HG02840 (cell line): ENCODE results near the gene PRMT2.
"Not testable (repeated sequence)": the region's sequence is repeated elsewhere in the genome, so short reads cannot be mapped to it uniquely, and the experiment has no call there.

Experiments
- ATAC-seq: cut with Tn5 transposase; IDR thresholded peaks from one replicate; pipeline ENCODE4 v1.9.1; 2021; ENCODE audit warnings: mild to moderate bottlenecking, moderate library complexity, moderate number of reproducible peaks; ENCODE audit not compliant: unreplicated experiment, low FRiP score

Gene PRMT2

DNA sequence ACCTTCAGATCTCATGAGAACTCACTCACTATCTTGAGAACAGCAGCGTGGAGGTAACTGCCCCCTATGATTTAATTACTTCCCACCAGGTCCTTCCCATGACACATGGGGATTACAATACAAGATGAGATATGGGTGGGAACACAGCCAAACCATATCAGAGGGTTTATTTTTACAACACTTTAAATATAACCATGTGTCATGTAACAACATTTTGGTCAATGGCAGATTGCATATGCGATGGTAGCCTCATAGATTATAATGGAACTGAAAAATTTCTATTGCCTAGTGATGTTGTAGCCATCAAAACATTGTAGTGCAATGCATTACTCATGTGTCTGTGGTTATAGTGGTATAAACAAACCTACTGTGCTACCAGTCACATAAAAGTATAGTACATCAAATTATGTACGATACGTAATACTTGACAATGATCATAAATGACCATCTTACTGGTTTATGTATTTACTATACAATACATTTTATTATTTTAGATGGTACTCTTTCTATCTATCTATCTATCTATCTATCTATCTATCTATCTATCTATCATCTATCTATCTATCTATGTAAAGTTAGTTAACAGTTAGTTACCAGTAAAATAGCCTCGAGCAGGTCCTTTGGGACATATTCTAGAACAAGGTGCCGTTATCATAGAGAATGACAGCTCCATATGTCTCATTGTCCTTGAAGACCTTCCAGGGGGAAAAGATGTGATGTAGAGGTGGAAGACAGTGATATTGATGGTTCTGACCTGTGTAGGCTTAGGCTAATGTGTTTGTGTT is 18.0 kb upstream of the PRMT2 start:
- ATAC-seq, result no peak

- no peak for ATAC-seq
Observed at GRCh38 chr21:46618738-46619379, 16.6 kb upstream of the PRMT2 start.

- ATAC-seq, result no peak
Observed at GRCh38 chr21:46619846-46620245, 15.6 kb upstream of the PRMT2 start.

DNA sequence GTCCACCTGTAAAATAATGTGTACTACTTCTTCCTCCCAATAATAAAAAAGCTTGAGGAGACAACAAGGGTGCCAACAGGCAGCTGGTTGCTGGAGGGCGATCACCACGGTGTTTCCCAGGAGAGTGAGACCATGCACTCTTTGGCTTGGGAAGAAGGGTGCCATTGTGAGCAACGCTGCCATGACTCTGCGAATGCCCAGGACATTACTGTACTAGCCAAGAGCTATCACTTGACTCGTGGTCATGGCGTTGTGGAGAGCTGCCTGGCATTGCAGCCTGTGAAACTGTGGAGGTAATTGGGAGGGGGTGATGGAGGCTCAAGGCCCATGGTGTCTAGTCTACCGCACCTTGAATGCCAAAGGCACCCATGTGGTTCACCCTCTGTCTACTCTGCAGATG is 14.6 kb upstream of the PRMT2 start:
- no peak for ATAC-seq

DNA sequence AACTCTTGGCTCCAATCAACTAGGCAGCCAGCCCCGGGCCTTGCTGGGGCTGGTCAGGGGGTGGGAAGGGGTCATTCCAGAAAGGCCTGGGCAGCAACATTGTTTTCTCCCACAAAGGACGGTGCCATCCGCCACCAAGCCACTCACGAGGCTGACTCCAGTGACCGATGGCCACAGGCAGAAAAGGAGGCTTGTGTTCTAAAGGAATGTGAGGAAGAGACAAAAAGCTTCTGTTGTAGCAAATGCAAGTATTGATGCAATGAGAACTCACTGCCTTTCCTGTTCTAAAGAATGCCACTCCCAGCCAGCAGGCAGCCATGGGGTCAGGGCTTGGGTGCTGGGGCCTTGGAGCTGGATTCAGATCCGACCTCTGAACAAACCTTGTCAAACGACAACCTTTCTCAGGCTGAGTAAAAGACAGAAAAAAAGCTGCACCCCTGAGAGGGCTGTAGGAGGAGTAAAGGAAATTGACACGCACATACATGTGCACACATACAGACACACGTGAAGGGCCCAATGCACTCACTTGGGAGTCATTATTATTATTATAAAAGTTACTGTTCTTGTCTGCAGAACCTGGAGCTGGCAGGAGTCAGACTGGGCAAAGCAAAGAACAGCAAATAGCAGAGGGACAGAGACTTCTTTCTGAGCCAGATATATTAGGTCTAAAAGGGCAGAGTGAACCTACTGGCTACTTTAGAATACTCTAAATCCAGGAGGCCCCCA is 13.9 kb upstream of the PRMT2 start:
- no peak for ATAC-seq

DNA sequence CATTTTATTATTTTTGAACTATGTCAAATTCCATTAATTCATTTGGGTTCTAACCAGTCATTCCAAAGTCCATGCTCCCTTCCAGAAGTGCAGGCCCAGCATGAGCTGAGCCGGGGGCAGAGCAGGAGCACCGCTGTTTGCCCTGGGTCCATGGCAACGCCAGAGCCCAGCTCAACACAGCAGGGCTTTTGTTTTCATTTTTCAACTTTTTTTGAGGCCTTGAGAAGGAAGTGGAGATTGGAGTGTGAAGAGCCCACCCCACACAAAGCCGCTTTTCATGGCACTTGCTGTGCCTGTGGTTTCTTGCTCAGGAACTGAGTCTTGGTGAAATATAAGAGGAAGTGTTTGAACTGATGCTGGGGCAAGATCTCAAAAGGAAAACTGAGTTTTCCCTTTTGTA is 13.2 kb upstream of the PRMT2 start:
- no peak for ATAC-seq

DNA sequence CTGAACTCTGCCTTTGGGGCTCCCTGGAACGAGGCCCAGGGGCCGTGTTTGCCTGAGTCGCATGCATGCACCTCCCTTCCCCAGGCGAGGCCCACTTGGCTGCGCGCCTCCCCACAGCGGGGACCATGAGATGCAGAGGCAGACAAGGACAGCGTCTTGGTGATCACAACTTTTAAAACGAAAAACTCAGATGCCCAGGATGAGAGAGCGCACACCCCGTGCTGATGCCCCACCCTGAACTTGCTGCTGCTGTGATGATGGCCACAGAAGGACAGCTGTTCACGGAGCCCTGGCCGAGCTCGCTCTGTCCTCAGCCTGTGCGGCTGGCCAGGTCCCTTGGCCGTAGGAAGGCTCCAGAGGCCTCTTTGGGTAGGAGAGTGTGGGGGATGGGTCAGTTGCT is 11.4 kb upstream of the PRMT2 start:
- no peak for ATAC-seq

GRCh38 chr21:46625759-46626158 is 9.7 kb upstream of the PRMT2 start:
- ATAC-seq, result no peak

DNA sequence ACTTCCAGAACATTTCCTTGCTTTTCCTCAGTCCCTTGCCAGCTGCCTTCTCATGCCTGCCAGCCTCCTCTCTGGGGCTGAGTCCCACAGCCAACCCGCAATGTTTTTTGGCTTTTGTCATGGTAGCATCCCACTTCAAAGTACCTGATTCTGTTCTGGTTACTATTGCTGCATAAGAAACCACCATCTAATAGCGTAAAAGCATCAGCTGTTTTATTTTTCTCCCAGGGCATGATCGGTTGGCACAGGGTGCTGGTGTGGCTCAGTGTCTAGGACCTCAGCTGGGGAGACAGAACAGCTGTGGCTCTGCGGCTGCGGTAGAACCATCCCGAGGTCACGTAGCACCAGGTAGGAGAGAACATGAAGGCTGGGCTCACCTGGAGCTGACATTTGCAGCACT is 8.9 kb upstream of the PRMT2 start:
- ATAC-seq, result no peak

- no peak for ATAC-seq
Observed at GRCh38 chr21:46626975-46627501, 8.4 kb upstream of the PRMT2 start.

DNA sequence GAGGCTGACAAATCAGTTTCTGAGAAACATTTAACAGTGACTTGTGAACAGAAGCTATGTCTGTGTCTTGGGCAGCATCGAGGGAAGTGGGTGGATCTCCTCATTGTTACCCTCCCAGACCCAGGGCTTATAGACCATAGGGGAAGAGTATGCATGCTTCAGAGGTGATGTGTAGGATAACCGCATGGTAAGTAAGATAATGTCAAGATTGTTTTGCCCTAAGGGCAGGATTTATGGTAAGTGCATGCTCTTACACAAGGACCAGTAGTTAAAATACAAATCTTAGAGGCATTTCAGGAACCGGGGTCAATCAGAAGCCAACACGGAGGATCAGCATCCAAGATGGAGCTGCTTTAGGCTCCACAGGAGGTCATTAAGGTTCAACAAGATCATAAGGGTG is 7.7 kb upstream of the PRMT2 start:
- no peak for ATAC-seq

- ATAC-seq, result no peak
Observed at GRCh38 chr21:46628868-46629267, 6.6 kb upstream of the PRMT2 start.

GRCh38 chr21:46630915-46631314 is 4.6 kb upstream of the PRMT2 start:
- ATAC-seq, result not testable (repeated sequence)

DNA sequence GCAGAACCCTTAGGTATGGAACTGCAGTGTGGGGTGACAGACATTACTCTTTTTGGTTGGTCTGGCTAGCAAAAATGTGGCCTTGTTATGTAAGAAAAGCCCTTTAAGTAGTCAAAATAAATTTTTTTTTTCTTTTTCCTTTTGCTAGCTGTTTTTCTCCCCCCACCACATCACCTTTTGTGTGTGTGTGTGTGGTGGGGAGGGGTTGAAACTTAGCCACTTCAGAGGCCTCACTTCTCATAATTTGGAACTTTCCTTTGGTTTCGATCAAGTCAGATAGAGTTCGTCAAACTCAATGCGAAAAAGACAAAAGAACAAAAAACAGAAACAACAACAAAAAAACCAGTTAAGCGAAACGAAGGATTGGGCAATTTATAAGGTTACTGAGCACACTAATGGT is 1.9 kb upstream of the PRMT2 start:
- ATAC-seq, result no peak

GRCh38 chr21:46634427-46634826 is 1.0 kb upstream of the PRMT2 start:
- no peak for ATAC-seq

GRCh38 chr21:46634966-46635323 is 529 bp upstream of the PRMT2 start:
- ATAC-seq, result peak; percentile 15

DNA sequence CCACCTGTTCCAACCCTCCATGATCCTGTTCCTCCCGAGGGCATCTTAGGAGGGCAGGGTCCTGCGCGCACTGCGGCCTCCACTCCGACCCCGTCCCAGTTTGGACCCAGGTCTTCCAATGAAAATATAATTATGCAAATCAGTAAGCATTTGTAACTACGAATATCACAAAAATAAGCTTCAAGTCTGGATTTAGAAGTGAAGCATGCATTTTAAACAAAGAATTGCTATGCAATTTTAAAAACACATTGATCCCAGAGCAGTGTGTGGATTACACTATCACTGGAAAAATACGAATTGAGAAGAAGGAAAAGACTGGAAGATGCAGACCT is 673 bp downstream of the PRMT2 start:
- no peak for ATAC-seq

DNA sequence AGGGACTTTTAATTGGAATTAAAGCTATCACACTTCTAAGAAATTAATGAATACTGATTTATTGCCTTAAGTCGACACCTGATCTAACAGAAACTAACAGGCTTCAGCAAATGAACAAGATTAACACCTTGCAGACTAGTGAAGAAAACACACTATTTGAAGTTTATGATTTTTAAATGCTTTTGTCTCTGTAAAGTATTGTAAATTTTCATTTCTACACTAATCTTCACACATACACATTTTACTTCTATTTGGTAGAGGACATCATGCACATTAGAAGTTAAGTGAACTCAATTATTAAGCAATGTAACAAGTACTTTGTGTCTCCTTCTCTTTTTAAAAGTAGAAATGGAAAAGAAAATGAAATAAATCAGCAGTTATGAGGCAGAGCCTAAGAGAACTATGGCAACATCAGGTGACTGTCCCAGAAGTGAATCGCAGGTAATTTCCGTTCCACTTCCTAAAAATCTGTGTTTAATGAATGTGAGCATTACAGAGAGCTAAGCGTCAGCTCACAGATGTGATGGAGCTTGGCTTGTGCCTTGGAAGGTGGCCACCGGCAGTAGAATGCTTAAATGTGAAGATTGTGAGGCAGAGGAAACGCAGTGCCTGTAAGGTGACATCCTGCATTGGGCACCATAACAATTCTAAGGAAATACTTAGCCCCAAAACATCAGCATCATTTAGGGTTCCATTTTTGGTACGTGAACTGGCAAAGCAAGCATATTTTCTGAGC is 1.2 kb downstream of the PRMT2 start:
- no peak for ATAC-seq

- ATAC-seq, result no peak
Observed at GRCh38 chr21:46637952-46638746, 2.7 kb downstream of the PRMT2 start.
